GM12891 (cell line): Measurements from ENCODE around the gene RAB4B.

Experiments
- POLR2A ChIP-seq: IDR thresholded peaks from 2 replicates; pipeline ENCODE4 v1.6.1; 2011; ENCODE audit warnings: low read depth, low read length, control low read depth
- POLR2AphosphoS5 ChIP-seq: IDR thresholded peaks from 2 replicates; pipeline ENCODE4 v1.6.1; 2011; ENCODE audit warnings: low read depth, low read length, control low read depth
- SPI1 ChIP-seq: IDR thresholded peaks from 2 replicates; pipeline ENCODE4 v1.6.1; 2011; ENCODE audit warnings: low read depth, low read length, control low read depth
- TAF1 ChIP-seq: IDR thresholded peaks from 2 replicates; pipeline ENCODE4 v1.6.1; 2011; ENCODE audit warnings: low read depth, low read length, control low read depth

- TF ChIP-seq POLR2A (no peak), POLR2AphosphoS5 (no peak), TAF1 (no peak), SPI1 (no peak)
Measured at GRCh38 chr19:40736661-40737060, 41.4 kb upstream of the RAB4B start.
